H9 (cell line): ENCODE data around the gene TTC12. TPM values are rescaled to one million over a fixed set of nuclear protein-coding genes. Genes with fewer than 3 reads are reported as not detected.

Experiments
- DNase-seq: peaks from one replicate; pipeline ENCODE4 v3.0.0-alpha.2; 2017
- H2AFZ ChIP-seq: one replicate; pipeline ENCODE4 v1.6.1; 2013; ENCODE audit warnings: mild to moderate bottlenecking, low read length, control low read depth, moderate library complexity
- H2AK5ac ChIP-seq: 2 replicates; pipeline ENCODE4 v1.6.1; 2013; ENCODE audit warnings: low read length, control low read depth, mixed read lengths; ENCODE audit not compliant: insufficient read length
- H2BK120ac ChIP-seq: one replicate; pipeline ENCODE4 v1.6.1; 2013; ENCODE audit warnings: low read depth, mild to moderate bottlenecking, low read length, control low read depth, inconsistent platforms; ENCODE audit not compliant: poor library complexity, severe bottlenecking
- H2BK12ac ChIP-seq: 2 replicates; pipeline ENCODE4 v1.6.1; 2013; ENCODE audit warnings: low read length, control low read depth, mixed read lengths, low read depth; ENCODE audit not compliant: insufficient read length
- H2BK15ac ChIP-seq: 2 replicates; pipeline ENCODE4 v1.6.1; 2013; ENCODE audit warnings: low read depth, low read length, control low read depth
- H2BK20ac ChIP-seq: one replicate; pipeline ENCODE4 v1.6.1; 2013; ENCODE audit warnings: low read depth, mild to moderate bottlenecking, low read length, control low read depth, inconsistent platforms; ENCODE audit not compliant: poor library complexity, severe bottlenecking
- H2BK5ac ChIP-seq: 2 replicates; pipeline ENCODE4 v1.6.1; 2013; ENCODE audit warnings: low read length, control low read depth, mixed read lengths; ENCODE audit not compliant: insufficient read length
- H3K14ac ChIP-seq: 2 replicates; pipeline ENCODE4 v1.6.1; 2013; ENCODE audit warnings: low read length, control low read depth; ENCODE audit not compliant: insufficient read depth
- H3K18ac ChIP-seq: 2 replicates; pipeline ENCODE4 v1.6.1; 2013; ENCODE audit warnings: low read depth, mild to moderate bottlenecking, mixed read lengths, low read length, control low read depth; ENCODE audit not compliant: insufficient read length
- H3K23ac ChIP-seq: 2 replicates; pipeline ENCODE4 v1.6.1; 2013; ENCODE audit warnings: low read length, control low read depth, mixed read lengths, low read depth; ENCODE audit not compliant: insufficient read length
- H3K23me2 ChIP-seq: 2 replicates; pipeline ENCODE4 v1.6.1; 2013; ENCODE audit warnings: low read depth, mild to moderate bottlenecking, mixed read lengths, low read length, control low read depth; ENCODE audit not compliant: insufficient read length, poor library complexity, severe bottlenecking
- H3K27ac ChIP-seq: 2 replicates; pipeline ENCODE4 v1.5.1; 2013; ENCODE audit warnings: low read length, control low read depth, mixed read lengths, low read depth; ENCODE audit not compliant: insufficient read length
- H3K27me3 ChIP-seq: 2 replicates; pipeline ENCODE4 v1.6.1; 2013; ENCODE audit warnings: low read length, control low read depth, inconsistent platforms; ENCODE audit not compliant: insufficient read depth
- H3K4ac ChIP-seq: 2 replicates; pipeline ENCODE4 v1.6.1; 2013; ENCODE audit warnings: low read depth, mild to moderate bottlenecking, control low read depth, inconsistent platforms, low read length, moderate library complexity
- H3K4me1 ChIP-seq: 2 replicates; pipeline ENCODE4 v1.6.1; 2013; ENCODE audit warnings: low read length, control low read depth, inconsistent platforms; ENCODE audit not compliant: insufficient read depth
- H3K4me2 ChIP-seq: 2 replicates; pipeline ENCODE4 v1.6.1; 2013; ENCODE audit warnings: low read length, control low read depth, mixed read lengths; ENCODE audit not compliant: insufficient read length, insufficient read depth
- H3K56ac ChIP-seq: 2 replicates; pipeline ENCODE4 v1.6.1; 2013; ENCODE audit warnings: low read depth, mild to moderate bottlenecking, mixed read lengths, low read length, control low read depth; ENCODE audit not compliant: insufficient read length
- H3K79me1 ChIP-seq: 2 replicates; pipeline ENCODE4 v1.6.1; 2013; ENCODE audit warnings: low read depth, mild to moderate bottlenecking, moderate library complexity, low read length, control low read depth, inconsistent platforms; ENCODE audit not compliant: insufficient read depth, poor library complexity, severe bottlenecking
- H3K79me2 ChIP-seq: 2 replicates; pipeline ENCODE4 v1.6.1; 2013; ENCODE audit warnings: low read length, control low read depth, inconsistent platforms; ENCODE audit not compliant: insufficient read depth
- H3K9ac ChIP-seq: 2 replicates; pipeline ENCODE4 v1.6.1; 2013; ENCODE audit warnings: low read length, control low read depth, mixed read lengths; ENCODE audit not compliant: insufficient read length; ENCODE audit errors: extremely low read depth
- H3K9me3 ChIP-seq: one replicate; pipeline ENCODE4 v1.6.1; 2013; ENCODE audit warnings: low read depth, low read length, inconsistent platforms; ENCODE audit not compliant: control insufficient read depth
- H3T11ph ChIP-seq: one replicate; pipeline ENCODE4 v1.6.1; 2013; ENCODE audit warnings: mild to moderate bottlenecking, low read length, control low read depth, inconsistent platforms
- H4K20me1 ChIP-seq: one replicate; pipeline ENCODE4 v1.6.1; 2013; ENCODE audit not compliant: control insufficient read depth, insufficient read length, insufficient read depth
- H4K5ac ChIP-seq: 2 replicates; pipeline ENCODE4 v1.6.1; 2013; ENCODE audit warnings: low read depth, mild to moderate bottlenecking, mixed read lengths, low read length, control low read depth; ENCODE audit not compliant: insufficient read length
- H4K8ac ChIP-seq: replicated peaks from 2 replicates; pipeline ENCODE4 v1.6.1; 2013; ENCODE audit warnings: low read length, control low read depth, mixed read lengths, low read depth; ENCODE audit not compliant: insufficient read length
- H4K91ac ChIP-seq: 2 replicates; pipeline ENCODE4 v1.6.1; 2013; ENCODE audit warnings: low read depth, mild to moderate bottlenecking, moderate library complexity, mixed read lengths, low read length, control low read depth; ENCODE audit not compliant: insufficient read length
- H3K27ac Mint-ChIP-seq, 3 experiments: 2 replicates in 2 of 3; 3 replicates in 1 of 3; pipeline ENCODE4 v1.8.0; 2020 to 2021; ENCODE audit warnings: mixed read lengths in 3 of 3, mild to moderate bottlenecking in 1 of 3, moderate library complexity in 1 of 3
- H3K27me3 Mint-ChIP-seq: 2 replicates; pipeline ENCODE4 v1.8.0; 2021; ENCODE audit warnings: low read depth, mild to moderate bottlenecking, moderate library complexity, mixed read lengths
- H3K36me3 Mint-ChIP-seq, 3 experiments: 2 replicates in 2 of 3; 3 replicates in 1 of 3; pipeline ENCODE4 v1.8.0; 2020 to 2021; ENCODE audit warnings: low read depth in 3 of 3, mixed read lengths in 3 of 3; ENCODE audit not compliant: insufficient read depth in 1 of 3
- H3K4me1 Mint-ChIP-seq, 2 experiments: 2 replicates each; pipeline ENCODE4 v1.8.0; 2020; ENCODE audit warnings: mixed read lengths in 2 of 2
- H3K4me3 Mint-ChIP-seq, 2 experiments: 2 replicates in 1 of 2; 3 replicates in 1 of 2; pipeline ENCODE4 v1.8.0; 2020 to 2021; ENCODE audit warnings: mild to moderate bottlenecking in 2 of 2, mixed read lengths in 2 of 2, moderate library complexity in 1 of 2
- H3K9me3 Mint-ChIP-seq, 2 experiments: 2 replicates in 1 of 2; 3 replicates in 1 of 2; pipeline ENCODE4 v1.8.0; 2020; ENCODE audit warnings: mild to moderate bottlenecking in 2 of 2, mixed read lengths in 2 of 2, moderate library complexity in 1 of 2
- WGBS: extraction: QIAGEN DNeasy Blood & Tissue Kit; methylation state at CpG from one replicate; pipeline ENCODE4 v1.1.7; 2013; ENCODE audit warnings: missing lambda C conversion rate, low lambda C conversion rate, mixed read lengths; ENCODE audit not compliant: insufficient read length; ENCODE audit errors: extremely low coverage; 5-methylcytosine and 5-hydroxymethylcytosine counted together
- total RNA-seq: library from RNA; stranded (reverse); gene quantifications from 2 replicates; pipeline ENCODE4 v1.2.1, GENCODE V29; 2021
- TF ChIP-seq, protein P1 (sequence below): fragments of 200-600 bp; sonication (generic); conservative IDR thresholded peaks from 3 replicates; pipeline ENCODE4 v1.8.0; 2021; ENCODE audit warnings: antibody characterized with exemption, mild to moderate bottlenecking

TTC12 gene
- total RNA-seq, 1 experiment from 2014 or later, result 8.3 TPM

DNA sequence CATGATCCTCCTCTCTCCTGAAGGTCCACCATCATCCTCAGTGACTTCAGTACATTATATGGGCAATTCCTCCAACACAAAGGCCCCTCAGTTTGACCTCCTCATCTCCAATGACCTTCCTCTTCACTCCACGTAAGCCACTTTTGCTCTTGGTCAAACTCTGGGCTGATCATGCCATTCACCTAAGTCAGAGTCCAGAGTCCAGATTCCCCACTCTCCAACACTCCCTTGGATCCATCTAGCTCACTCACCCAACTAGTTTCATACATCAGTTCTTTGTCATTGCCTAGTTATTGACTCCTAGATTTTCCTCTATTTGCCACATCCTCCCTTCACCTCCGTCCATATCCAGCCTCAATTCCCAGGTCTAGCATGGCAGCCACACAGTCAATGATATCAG is 30.5 kb upstream of the TTC12 start:
- Histone ChIP-seq H3K14ac (no peak overlapping the region), H3K23me2 (no peaks in the 10 kb centered on the region), H2AK5ac (no peak overlapping the region), H2BK120ac (no peak overlapping the region), H3K79me1 (no peaks in the 10 kb centered on the region), H3K9me3 (no peaks in the 10 kb centered on the region), H3K56ac (no peak overlapping the region), H4K5ac (no peak overlapping the region), H2BK5ac (no peak overlapping the region), H2BK20ac (no peak overlapping the region), H4K91ac (no peak overlapping the region), H3K79me2 (no peaks in the 10 kb centered on the region), H3K27me3 (no peaks in the 10 kb centered on the region), H3K18ac (no peak overlapping the region), H3K4me1 (no peaks in the 10 kb centered on the region), H2AFZ (no peak overlapping the region), H3K4ac (no peak overlapping the region), H4K20me1 (no peaks in the 10 kb centered on the region), H2BK15ac (no peak overlapping the region), H3T11ph (no peak overlapping the region), H4K8ac (no peak overlapping the region), H2BK12ac (no peak overlapping the region), H3K27ac (no peak overlapping the region), H3K4me2 (no peak overlapping the region), H3K9ac (no peak overlapping the region), H3K23ac (no peak overlapping the region)
- H3K4me1 Mint-ChIP-seq, result no peaks in the 10 kb centered on the region
- no CpG with 5 or more reads among the region's 2 CpGs for WGBS
- DNase-seq, result no peak
- no peaks in the 10 kb centered on the region; a peak in 1 of 7 replicates for H3K36me3 Mint-ChIP-seq
- no peak overlapping the region for H3K4me3 Mint-ChIP-seq
- no peaks in the 10 kb centered on the region; the same call in 1 of the 2 replicates for H3K27me3 Mint-ChIP-seq
- no peaks in the 10 kb centered on the region for H3K9me3 Mint-ChIP-seq
- TF ChIP-seq, protein P1, sequence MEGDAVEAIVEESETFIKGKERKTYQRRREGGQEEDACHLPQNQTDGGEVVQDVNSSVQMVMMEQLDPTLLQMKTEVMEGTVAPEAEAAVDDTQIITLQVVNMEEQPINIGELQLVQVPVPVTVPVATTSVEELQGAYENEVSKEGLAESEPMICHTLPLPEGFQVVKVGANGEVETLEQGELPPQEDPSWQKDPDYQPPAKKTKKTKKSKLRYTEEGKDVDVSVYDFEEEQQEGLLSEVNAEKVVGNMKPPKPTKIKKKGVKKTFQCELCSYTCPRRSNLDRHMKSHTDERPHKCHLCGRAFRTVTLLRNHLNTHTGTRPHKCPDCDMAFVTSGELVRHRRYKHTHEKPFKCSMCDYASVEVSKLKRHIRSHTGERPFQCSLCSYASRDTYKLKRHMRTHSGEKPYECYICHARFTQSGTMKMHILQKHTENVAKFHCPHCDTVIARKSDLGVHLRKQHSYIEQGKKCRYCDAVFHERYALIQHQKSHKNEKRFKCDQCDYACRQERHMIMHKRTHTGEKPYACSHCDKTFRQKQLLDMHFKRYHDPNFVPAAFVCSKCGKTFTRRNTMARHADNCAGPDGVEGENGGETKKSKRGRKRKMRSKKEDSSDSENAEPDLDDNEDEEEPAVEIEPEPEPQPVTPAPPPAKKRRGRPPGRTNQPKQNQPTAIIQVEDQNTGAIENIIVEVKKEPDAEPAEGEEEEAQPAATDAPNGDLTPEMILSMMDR, result no peak
- H3K27ac Mint-ChIP-seq, result no peak overlapping the region
